ENCODE measurements around the gene NEK7.

DNA sequence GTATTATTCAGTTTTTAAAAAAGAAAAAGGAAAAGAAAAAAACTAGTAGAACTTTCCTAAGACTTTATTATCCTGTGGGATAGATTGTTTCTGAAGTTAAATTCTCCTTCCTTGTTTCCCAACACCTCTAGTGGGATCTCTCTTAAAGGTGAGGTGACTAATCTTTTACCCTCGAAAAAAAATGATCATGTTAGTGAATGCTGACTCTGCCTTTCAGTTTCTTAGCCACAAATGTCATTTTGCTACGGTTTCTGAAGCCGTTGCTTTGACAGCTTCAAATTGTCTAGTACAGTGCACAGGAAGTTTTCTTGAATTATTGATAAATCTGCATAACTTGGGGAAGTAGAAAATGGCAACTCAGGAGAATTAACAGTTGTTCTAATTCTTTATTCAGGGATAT is 13.0 kb upstream of the NEK7 start:
- TF ChIP-seq KDM1A (IDR thresholded peaks at IDR 0.05; ENCODE audit: borderline replicate concordance, low read length): no peak
- no peak for TF ChIP-seq CTCF (IDR thresholded peaks at IDR 0.05; ENCODE audit: control extremely low read depth in 1 of 3, insufficient read depth in 1 of 3, low read depth in 1 of 3, low read length in 3 of 3)
- no peak for TF ChIP-seq ATF2 (IDR thresholded peaks at IDR 0.05; ENCODE audit: low read length)
- no peak for TF ChIP-seq CEBPB (IDR thresholded peaks at IDR 0.05; ENCODE audit: low read depth, low read length)
- no peak for TF ChIP-seq SP1 (IDR thresholded peaks at IDR 0.05; ENCODE audit: low read depth, low read length)
- no peak for TF ChIP-seq TEAD4 (IDR thresholded peaks at IDR 0.05; ENCODE audit: low read depth, low read length)
- no peak for TF ChIP-seq RAD21 (IDR thresholded peaks at IDR 0.05 in 1 of 2, conservative IDR thresholded peaks at IDR 0.05 in 1 of 2; ENCODE audit: low read depth in 2 of 2, low read length in 2 of 2)
- TF ChIP-seq ATF3 (IDR thresholded peaks at IDR 0.05; ENCODE audit: insufficient read depth, low read depth, low read length): no peak
- no peak for TF ChIP-seq SIRT6 (IDR thresholded peaks at IDR 0.05; ENCODE audit: low read length)
- no peak for TF ChIP-seq EZH2 (IDR thresholded peaks at IDR 0.05; ENCODE audit: low read depth, low read length, severe bottlenecking)
- TF ChIP-seq ZNF274 (IDR thresholded peaks at IDR 0.05; ENCODE audit: borderline replicate concordance, extremely low read depth, low read length): no peak
- TF ChIP-seq POLR2AphosphoS5 (IDR thresholded peaks at IDR 0.05; ENCODE audit: low read depth, low read length): no peak
- TF ChIP-seq MAX (IDR thresholded peaks at IDR 0.05): no peak
- no peak for TF ChIP-seq RFX5 (IDR thresholded peaks at IDR 0.05; ENCODE audit: borderline replicate concordance, low read depth, low read length)

Measured in H1 (cell line).